Stomach smooth muscle (tissue), 2 donors: ENCODE results near the gene FAF1.
"Not testable (repeated sequence)": the region's sequence is repeated elsewhere in the genome, so short reads cannot be mapped to it uniquely, and the experiment has no call there.

ENCODE experiments used
- H3K27ac ChIP-seq: one replicate; pipeline ENCODE4 v1.7.0; 2013; ENCODE audit warnings: mild to moderate bottlenecking, low read length, inconsistent platforms
- H3K27me3 ChIP-seq, 2 donors: one replicate each; pipeline ENCODE4 v1.7.0; 2013; ENCODE audit warnings: low read length in 2 of 2; ENCODE audit not compliant: insufficient read depth in 2 of 2, control insufficient read depth in 1 of 2
- H3K36me3 ChIP-seq, 2 donors: one replicate each; pipeline ENCODE4 v1.7.0; 2013; ENCODE audit warnings: low read length in 2 of 2; ENCODE audit not compliant: control insufficient read depth in 2 of 2, insufficient read depth in 2 of 2
- H3K4me1 ChIP-seq: one replicate; pipeline ENCODE4 v1.7.0; 2013; ENCODE audit warnings: low read length; ENCODE audit not compliant: control insufficient read depth, insufficient read depth
- H3K4me3 ChIP-seq, 2 donors: one replicate each; pipeline ENCODE4 v1.7.0; 2013; ENCODE audit warnings: low read length in 2 of 2
- H3K9ac ChIP-seq, 2 donors: one replicate each; pipeline ENCODE4 v1.7.0; 2013; ENCODE audit warnings: low read length in 2 of 2, mild to moderate bottlenecking in 1 of 2
- H3K9me3 ChIP-seq, 2 donors: one replicate each; pipeline ENCODE4 v1.7.0; 2013; ENCODE audit warnings: low read length in 2 of 2; ENCODE audit not compliant: control insufficient read depth in 2 of 2
- donor health status: healthy.
- donor health status: Pancreatic carcinoma.

FAF1 gene

GRCh38 chr1:50829014-50829958, 130.8 kb downstream of the FAF1 start:
- Histone ChIP-seq H3K4me3 (no peak overlapping the region), H3K4me1 (no peaks in the 10 kb centered on the region), H3K27me3 (no peaks in the 10 kb centered on the region), H3K9me3 (no peaks in the 10 kb centered on the region), H3K36me3 (no peaks in the 10 kb centered on the region), H3K27ac (no peak overlapping the region), H3K9ac (no peak overlapping the region)

DNA sequence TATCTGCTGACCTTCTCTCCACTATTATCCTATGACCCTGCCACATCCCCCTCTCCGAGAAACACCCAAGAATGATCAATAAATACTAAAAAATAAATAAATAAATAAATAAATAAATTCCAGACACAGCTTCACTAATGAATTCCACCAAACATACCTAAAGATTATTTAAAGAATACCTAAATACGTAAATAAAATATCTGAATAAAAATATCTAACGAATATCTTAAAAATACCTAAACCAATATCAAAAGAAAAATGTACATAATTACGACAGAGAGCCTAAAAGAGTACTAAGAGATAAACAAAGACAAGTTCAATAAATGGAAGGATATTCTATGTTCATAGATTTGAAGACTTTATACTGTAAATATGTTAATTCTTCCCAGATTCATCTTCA, 132.5 kb downstream of the FAF1 start:
- H3K27ac ChIP-seq, result no peak overlapping the region
- H3K36me3 ChIP-seq, result no peaks in the 10 kb centered on the region
- no peaks in the 10 kb centered on the region for H3K4me1 ChIP-seq
- H3K27me3 ChIP-seq, result no peaks in the 10 kb centered on the region
- no peak overlapping the region for H3K9ac ChIP-seq
- no peak overlapping the region for H3K4me3 ChIP-seq
- no peaks in the 10 kb centered on the region for H3K9me3 ChIP-seq

DNA sequence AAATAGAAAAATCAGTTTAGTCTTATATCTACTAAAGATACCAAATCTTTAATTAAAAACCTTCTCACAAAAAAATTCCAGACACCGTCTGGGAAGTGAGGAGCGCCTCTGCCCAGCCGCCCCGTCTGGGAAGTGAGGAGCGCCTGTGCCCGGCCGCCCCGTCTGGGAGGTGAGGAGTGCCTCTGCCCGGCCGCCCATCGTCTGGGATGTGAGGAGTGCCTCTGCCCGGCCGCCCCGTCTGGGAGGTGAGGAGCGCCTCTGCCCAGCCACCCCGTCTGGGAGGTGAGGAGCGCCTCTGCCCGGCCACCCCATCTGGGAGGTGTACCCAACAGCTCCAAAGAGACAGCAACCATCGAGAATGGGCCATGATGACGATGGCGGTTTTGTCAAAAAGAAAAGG, 133.3 kb downstream of the FAF1 start:
- H3K4me1 ChIP-seq, H3K27ac ChIP-seq, H3K36me3 ChIP-seq: not testable (repeated sequence)

GRCh38 chr1:50822035-50822776, 137.9 kb downstream of the FAF1 start:
- Histone ChIP-seq H3K36me3 (no peaks in the 10 kb centered on the region), H3K9ac (no peak overlapping the region), H3K4me3 (no peak overlapping the region), H3K4me1 (no peaks in the 10 kb centered on the region), H3K9me3 (no peaks in the 10 kb centered on the region), H3K27ac (no peak overlapping the region), H3K27me3 (no peaks in the 10 kb centered on the region)

More for the DNA sequence above, 133.3 kb downstream of the FAF1 start:
- H3K27me3 ChIP-seq, H3K9ac ChIP-seq, H3K4me3 ChIP-seq, H3K9me3 ChIP-seq: not testable (repeated sequence)

- H3K27me3 ChIP-seq, result no peaks in the 10 kb centered on the region
- H3K27ac ChIP-seq, result no peak overlapping the region
- no peaks in the 10 kb centered on the region for H3K36me3 ChIP-seq
- no peaks in the 10 kb centered on the region for H3K9me3 ChIP-seq
- no peak overlapping the region for H3K4me3 ChIP-seq
- no peak overlapping the region for H3K9ac ChIP-seq
- no peaks in the 10 kb centered on the region for H3K4me1 ChIP-seq
Measured at GRCh38 chr1:50820545-50820944, 139.5 kb downstream of the FAF1 start.

GRCh38 chr1:50812346-50812745, 147.7 kb downstream of the FAF1 start:
- H3K4me1 ChIP-seq, result no peaks in the 10 kb centered on the region
- H3K27ac ChIP-seq, result no peak overlapping the region
- no peak overlapping the region for H3K4me3 ChIP-seq
- no peaks in the 10 kb centered on the region for H3K27me3 ChIP-seq
- no peaks in the 10 kb centered on the region for H3K36me3 ChIP-seq
- no peak overlapping the region for H3K9ac ChIP-seq
- no peaks in the 10 kb centered on the region for H3K9me3 ChIP-seq

DNA sequence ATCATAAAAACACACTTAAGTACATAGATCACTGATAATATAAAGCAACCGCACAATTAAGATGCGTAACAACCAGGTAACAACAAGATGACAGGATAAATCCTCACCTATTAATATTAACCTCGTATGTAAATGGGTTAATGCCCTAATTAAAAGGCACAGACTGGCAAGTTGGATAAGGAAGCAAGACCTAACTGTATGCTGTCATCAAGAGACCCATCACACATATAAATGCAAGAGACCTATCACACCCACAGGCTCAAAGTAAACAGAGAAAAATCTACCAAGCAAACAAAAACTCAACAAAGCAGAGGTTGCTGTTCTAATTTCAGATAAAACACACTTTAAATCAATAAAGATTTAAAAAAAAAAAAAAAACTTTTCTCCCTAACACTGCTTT, 151.8 kb downstream of the FAF1 start:
- H3K36me3 ChIP-seq, result no peaks in the 10 kb centered on the region
- no peaks in the 10 kb centered on the region for H3K9me3 ChIP-seq
- H3K9ac ChIP-seq, result no peak overlapping the region
- H3K4me1 ChIP-seq, result no peaks in the 10 kb centered on the region
- no peak overlapping the region for H3K4me3 ChIP-seq
- H3K27ac ChIP-seq, result no peak overlapping the region
- no peaks in the 10 kb centered on the region for H3K27me3 ChIP-seq

DNA sequence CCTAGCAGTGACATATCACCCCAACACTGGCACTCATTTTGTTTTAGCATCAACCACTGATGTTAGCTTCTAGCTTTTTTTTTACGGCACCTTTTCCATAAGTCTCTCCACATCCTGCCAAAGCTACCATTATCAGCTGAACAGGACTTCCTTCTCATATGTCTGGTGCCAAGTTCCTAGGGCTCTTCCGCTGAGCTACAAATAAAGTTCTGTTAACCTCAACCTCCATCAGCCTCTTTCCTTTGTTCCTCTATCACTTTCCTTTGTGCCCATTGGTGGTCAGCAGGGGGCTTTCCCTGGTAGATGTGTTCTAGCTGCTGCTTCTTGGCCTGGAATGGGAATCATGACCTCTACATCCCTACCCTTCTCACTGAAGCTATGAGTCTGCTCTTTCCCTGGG, 163.8 kb downstream of the FAF1 start:
- no peak overlapping the region for H3K9ac ChIP-seq
- H3K4me1 ChIP-seq, result no peaks in the 10 kb centered on the region
- H3K9me3 ChIP-seq, result no peaks in the 10 kb centered on the region
- H3K27ac ChIP-seq, result no peak overlapping the region
- no peaks in the 10 kb centered on the region for H3K36me3 ChIP-seq
- H3K27me3 ChIP-seq, result no peaks in the 10 kb centered on the region
- H3K4me3 ChIP-seq, result no peak overlapping the region

- H3K27me3 ChIP-seq, result no peaks in the 10 kb centered on the region
- H3K9ac ChIP-seq, result no peak overlapping the region
- no peaks in the 10 kb centered on the region for H3K4me1 ChIP-seq
- H3K9me3 ChIP-seq, result no peaks in the 10 kb centered on the region
- no peaks in the 10 kb centered on the region for H3K36me3 ChIP-seq
- no peak overlapping the region for H3K4me3 ChIP-seq
- no peak overlapping the region for H3K27ac ChIP-seq
Measured at GRCh38 chr1:50793521-50793920, 166.5 kb downstream of the FAF1 start.

GRCh38 chr1:50787266-50787665, 172.8 kb downstream of the FAF1 start:
- no peak overlapping the region for H3K9ac ChIP-seq
- H3K27ac ChIP-seq, result no peak overlapping the region
- no peak overlapping the region for H3K4me3 ChIP-seq
- H3K36me3 ChIP-seq, result no peaks in the 10 kb centered on the region
- no peaks in the 10 kb centered on the region for H3K27me3 ChIP-seq
- no peaks in the 10 kb centered on the region for H3K4me1 ChIP-seq
- H3K9me3 ChIP-seq, result no peaks in the 10 kb centered on the region

DNA sequence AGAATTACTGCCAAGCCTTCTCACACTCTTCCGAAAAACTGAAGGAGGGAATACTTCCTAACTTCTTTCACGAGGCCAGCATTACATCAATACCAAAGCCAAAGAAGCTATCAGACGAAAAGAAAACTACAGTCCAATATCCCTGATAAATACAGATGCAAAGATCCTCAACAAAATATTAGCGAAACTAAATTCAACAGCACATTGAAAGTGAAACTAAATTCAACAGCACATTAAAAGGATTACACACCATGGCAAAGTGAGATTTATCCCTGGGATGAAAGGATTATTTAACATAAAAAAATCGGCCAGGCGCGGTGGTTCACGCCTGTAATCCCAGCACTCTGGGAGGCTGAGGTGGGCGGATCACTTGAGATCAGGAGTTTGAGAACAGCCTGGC, 176.8 kb downstream of the FAF1 start:
- no peaks in the 10 kb centered on the region for H3K9me3 ChIP-seq
- H3K4me3 ChIP-seq, result peak overlapping the region in 1 of 2 donors; percentile 47
- H3K27ac ChIP-seq, result no peak overlapping the region
- peaks cover 8 to 11% of the 10 kb centered on the region in 2 donors for H3K36me3 ChIP-seq
- no peaks in the 10 kb centered on the region for H3K4me1 ChIP-seq
- no peaks in the 10 kb centered on the region for H3K27me3 ChIP-seq
- no peak overlapping the region for H3K9ac ChIP-seq
